Activated naive CD4-positive, alpha-beta T cell treated with anti-CD3 and anti-CD28 coated beads, Interleukin-2, amount 50 U/mL, for 16 hours (primary cell): ENCODE measurements around the gene RAET1E.
"Not testable (repeated sequence)": the region's sequence is repeated elsewhere in the genome, so short reads cannot be mapped to it uniquely, and the experiment has no call there.

Experiments
- DNase-seq: peaks from one replicate; pipeline ENCODE4 v3.0.0-alpha.2; 2020

The RAET1E gene

DNA sequence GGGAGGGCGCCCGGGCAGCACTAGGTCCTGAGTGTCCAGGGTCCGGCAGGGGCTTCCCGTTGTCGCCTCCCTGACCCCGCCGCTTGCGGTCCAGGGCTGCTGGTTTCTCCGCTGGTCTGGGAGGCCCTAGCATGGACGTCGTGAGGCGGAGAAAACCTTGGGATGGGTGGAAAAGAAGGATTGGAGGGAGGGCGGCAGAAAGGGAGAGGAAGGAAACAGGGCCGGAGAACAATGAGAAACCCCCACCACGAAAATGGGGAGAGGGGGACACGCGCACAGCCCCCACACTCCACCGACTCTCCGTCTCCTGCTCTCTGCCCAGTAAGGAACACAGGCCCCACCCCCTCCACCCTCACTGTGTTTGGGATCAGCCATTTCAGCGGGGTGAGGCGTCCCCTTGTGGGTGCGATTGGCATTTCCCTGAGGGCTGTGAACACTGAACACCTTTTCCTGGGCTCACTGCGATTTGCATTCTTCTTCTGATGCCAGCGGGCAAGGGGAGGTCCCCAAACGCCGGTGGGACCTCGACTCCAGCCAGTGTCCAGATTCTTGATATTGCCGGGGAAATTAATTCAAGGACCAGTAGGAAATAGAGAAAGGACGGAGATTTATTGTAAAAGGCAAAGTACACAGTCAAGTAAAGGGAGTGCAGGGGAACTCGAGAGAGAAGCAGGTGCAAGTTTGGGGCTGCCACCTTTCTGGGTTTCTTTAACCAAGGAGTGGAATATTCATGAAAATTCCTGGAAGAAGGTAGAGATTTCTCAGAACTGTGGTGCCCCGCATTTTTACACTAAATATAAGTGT, 28.3 kb upstream of the RAET1E start:
- DNase-seq: peak; percentile 76

GRCh38 chr6:149925253-149925973, 27.5 kb upstream of the RAET1E start:
- DNase-seq: no peak

DNA sequence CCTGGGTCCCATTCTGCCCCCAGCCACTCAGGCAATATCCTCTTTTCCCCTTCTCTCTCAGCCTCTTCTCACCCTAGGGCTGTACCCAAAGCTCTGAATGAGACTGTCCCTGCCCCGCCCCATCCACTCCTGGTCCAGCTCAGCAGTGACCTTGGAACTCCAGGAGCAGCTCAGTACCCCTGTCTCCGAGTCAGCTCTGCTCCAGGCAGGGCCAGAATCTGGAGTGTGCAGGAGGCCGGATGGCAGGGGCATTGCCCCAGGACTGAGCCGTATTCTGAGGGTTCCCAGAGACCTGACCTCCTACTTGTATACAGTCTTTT, 27.0 kb upstream of the RAET1E start:
- DNase-seq: no peak

- DNase-seq: no peak
Observed at GRCh38 chr6:149924206-149924932, 26.5 kb upstream of the RAET1E start.

GRCh38 chr6:149923327-149923986, 25.5 kb upstream of the RAET1E start:
- DNase-seq: no peak

DNA sequence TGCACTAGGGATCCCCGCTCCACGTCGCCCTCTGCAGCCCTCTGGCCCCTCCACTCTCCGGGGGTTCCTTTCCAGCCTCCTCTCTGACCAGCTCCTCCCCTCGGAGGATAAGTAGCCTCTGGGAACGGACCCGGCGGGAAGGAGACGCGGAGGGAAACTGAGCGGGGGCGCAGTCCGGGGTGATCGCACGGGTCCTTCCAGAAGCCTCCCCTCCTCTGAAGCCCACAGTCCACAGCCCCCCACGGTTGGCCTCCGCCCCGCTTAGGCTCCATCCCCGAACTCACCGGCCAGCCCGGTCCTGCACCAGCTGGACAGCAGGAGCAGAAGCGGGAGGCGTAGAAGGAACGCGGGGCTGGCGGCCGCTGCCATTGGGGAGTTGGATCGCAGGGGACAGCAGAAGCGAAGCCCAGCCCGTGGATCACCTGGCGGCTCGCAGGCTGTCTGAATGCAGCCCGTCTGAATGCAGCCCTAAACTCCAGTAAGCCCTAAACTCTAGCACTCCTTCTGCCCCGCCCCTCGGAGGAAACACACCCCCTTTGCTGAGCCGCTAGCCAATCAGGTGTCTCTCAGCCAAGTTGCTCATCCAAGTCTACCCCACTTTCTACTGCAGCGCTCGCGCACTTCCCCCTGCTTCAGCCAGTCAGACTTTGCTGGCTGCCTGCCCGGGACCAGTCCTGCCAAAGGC, 24.9 kb upstream of the RAET1E start, which contains the start of gene RAET1G:
TSS of gene RAET1G (minus strand) at position 480 of the 685 bp plus-strand sequence. CDS start at position 369, 111 bp downstream.
- DNase-seq: peak; percentile 87

DNA sequence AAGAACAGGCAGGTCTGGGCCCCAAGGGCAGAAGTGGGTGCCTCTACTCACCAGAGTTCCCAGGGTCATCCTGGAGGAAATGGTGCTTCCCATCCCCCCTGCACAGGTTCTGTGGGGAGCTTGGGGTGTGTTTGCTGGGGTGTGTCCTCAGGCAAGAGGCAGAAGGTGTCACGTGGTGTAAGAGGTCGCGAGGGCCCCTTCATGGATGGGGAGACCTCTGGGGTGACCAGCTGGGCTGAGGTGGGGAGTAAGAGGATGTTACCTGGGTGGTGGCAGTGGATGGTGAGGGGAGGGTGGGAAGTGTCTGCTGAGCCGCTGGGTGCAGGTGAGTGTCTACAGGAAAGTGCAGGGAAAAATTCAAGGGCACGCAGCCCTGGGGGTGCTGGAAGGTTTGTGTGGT, 24.2 kb upstream of the RAET1E start:
- not testable (repeated sequence) for DNase-seq

GRCh38 chr6:149921361-149921760, 23.4 kb upstream of the RAET1E start:
- DNase-seq: no peak

GRCh38 chr6:149919834-149920225, 21.9 kb upstream of the RAET1E start:
- no peak for DNase-seq

- DNase-seq: not testable (repeated sequence)
Observed at GRCh38 chr6:149919126-149919833, 21.4 kb upstream of the RAET1E start.

DNA sequence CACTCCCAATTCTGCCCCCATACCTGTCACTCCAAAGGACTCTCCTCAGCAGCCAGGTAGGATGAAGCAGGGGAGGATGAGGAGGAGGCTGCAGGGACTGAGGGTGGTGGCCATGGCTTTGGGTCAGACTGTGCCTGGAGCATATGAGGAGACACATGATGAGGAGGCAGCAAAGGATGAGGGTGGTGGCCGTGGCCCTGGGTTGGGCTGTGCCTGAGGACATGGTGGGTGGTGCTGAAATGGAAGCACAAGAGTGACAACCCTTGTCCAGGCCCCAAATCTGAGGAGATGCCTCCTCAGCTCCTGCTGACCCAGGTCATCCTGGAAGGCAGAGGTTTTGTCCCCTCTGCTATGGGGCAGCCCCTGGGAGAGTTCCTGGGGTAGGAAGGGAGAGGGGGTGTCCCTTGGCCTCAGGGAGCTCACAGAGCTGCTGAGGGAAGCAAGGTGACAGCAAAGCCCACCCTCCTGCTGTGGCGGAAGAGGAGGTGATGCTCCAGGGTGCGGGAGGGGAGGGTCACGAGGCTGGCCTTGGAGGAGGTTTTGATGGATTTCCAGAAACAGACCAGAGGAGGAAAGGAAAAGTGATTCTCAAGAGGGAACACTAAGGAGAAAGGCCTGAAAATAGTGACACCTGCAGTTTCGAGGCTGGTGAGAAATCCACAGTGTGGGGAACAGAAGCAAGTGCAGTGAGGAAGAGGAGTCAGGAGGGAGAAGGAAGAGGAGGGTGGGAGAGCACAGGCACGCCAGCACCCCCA, 20.4 kb upstream of the RAET1E start:
- no peak for DNase-seq

DNA sequence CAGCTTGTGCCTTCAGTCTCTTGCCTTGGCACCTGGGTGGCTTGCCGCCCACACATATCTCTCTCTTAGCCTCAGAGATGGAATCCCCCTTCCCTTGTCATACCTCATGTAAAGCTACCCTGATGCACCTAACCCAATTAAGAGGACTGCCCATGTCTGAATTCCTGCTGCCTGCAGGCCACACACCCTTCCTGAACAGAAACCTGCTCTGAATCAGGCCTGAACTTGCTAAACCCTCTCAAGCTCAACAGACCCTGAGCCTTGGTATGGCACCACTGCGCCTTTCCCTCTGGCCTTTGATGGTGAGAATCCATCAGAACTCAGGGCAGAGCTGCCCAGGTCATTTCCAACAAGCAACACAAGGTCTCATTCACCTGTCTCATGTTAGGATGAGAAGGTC, 19.8 kb upstream of the RAET1E start:
- no peak for DNase-seq

DNA sequence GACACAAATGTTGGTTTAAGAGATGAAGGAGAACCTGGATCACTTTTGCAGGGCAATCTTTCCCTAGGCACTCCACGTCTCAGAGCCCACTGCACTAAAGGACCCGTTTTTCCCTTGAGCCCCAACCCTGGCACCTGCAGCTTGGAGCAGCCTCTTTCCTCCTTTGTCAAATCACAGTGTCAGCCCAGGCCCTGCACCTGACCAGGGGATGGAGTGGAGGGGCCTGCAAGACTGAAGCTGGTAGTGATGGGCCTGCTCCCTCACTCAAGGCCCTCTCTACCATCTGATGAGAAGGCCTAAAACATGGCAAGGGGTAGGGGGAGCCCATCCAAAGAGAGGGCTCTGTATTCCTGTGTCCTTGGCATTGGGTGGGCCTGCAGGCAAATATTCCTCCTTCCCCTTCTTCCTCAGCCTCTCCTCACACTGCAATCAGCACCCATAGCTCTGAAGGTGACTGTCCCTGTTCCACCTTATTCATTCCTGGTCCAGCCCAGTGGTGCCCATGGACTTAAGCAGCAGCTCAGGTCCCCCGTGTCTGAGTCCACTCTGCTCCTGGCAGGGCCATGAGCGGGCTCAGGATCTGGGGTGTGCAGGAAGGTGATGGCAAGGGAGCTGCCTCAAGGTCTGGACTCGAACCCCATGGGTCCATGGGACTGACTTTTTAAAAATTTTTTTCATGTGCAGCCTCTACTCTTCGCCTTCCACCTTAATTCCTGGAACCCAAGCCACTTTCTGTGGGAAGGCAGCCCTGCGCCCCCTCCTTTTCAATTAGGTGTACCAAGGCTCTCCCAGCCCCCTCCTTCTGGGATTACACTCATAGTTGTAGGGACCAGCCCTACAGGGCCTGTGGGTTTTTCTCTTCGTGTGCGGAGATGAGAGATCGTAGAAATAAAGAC, 18.3 kb upstream of the RAET1E start:
- no peak for DNase-seq

DNA sequence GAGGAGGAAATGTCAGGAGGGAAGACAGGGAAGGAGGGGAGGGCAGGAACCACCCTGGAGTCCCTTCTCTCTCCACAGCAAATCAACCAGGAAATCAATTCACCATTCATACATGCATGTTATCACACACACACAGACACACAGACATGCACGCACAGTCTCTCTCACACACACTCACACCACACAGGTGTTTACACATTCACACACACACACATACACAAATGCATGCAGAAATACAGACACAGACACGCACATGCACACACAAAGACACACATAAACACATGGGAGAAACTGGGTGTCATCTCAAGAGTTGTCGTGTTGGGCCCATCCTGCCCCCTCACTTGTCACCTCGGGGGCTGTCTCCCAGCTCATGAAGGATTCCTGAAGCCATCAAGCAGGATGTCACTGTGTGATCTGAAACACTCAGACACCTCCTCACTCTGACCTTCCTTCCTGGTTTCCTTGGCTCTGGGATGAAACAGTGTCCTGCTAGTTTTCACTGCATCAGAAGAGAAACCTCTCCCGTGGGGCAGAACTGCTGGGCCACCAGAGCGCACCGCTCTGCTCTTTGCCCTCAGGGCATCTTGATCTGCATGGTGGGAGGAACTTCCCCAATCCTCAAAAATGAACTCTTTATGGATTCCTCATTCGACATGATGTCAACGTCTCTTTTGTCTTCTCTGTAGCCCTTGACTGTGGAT, 15.8 kb upstream of the RAET1E start:
- no peak for DNase-seq

DNA sequence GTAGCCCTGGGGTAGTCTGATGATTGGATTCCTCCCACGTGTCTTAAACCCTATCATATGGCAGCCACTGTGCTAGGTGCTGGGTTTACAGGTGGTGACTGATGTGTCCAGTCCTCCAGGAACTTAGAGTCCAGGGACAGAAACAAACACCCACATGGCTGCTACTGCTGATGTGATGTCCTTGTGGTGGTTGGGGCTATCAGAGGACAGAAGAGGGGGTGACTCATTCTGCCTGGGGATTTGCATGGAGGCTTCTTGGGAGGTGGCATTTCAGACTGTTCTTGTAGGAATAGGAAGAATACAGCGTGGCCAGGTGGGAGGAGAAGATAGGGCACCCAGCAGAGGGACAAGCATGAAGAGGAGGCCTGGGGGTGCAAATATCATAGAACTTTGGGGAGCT, 15.2 kb upstream of the RAET1E start:
- DNase-seq: no peak

- not testable (repeated sequence) for DNase-seq
Observed at GRCh38 chr6:149912680-149913079, 14.8 kb upstream of the RAET1E start.

DNA sequence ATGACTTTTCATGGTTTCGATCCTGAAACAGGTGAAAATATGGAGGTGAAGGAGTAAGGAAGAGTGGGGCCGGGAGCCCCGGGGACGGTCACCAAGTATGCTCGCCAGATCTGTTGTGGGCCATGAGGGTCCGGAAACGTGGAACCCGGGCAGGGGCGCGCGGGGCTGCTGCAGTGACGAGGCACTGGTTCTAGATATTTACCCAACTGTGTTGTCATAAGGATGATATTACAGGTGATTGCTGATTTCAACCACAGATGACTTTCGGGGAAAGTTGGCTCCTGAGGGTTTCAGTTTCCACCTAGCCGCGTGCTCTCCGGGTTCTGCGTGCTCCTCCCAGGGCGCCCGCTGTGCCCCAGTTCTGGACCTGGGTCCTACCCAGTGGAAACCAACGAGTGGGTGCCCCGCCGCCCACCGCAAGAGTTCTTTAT, 12.8 kb upstream of the RAET1E start:
- DNase-seq: no peak

DNA sequence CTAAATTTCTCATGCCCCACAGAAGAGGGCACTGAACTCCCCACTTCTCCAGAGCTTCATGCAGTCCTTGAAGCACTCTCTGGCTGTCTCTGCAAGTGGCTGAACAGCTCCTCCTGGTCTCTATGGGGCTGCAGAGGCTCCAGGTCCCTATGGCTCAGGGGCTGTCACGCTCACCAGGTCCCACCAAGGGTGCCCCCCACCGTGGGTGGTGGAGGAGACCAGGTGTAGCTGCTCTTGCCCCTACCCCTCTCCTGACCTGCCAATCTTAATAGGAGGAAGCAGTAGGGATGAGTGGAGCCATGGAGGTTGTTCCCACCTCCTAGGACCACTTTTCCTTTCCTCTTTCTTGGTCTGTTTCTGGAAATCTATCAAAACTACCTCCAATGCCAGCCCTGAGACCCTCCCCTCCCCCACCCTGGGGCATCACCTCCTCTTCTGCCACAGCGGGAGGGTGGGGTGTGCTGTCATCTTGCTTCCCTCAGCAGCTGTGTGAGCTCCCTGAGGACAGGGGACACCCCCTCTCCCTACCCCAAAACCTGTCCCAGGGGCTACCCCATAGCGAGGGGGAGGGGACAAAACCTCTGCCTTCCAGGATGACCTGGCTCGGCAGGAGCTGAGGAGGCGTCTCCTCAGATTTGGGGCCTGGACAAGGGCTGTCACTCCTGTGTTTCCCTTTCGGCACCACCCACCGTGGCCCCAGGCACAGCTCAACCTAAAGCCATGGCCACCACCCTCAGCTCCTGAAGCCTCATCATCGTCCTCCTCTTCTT, 12.0 kb upstream of the RAET1E start:
- no peak for DNase-seq
